Testis (tissue), 2 donors: ENCODE results near the gene AMZ1.

Experiments used
- POLR2A ChIP-seq: fragments of 450-650 bp; IDR thresholded peaks from one replicate; pipeline ENCODE4 v1.6.1; 2017; ENCODE audit warnings: antibody characterized with exemption, mild to moderate bottlenecking, moderate library complexity
- TF ChIP-seq, protein P1 (sequence below), 3 experiments: fragments of 450-650 bp in 2 of 3; fragments of 200-600 bp in 1 of 3; sonication (generic) in 1 of 3; IDR thresholded peaks; one replicate each; pipeline ENCODE4 v1.5.1; 2016 to 2019; ENCODE audit warnings: antibody characterized with exemption in 3 of 3, mild to moderate bottlenecking in 2 of 3, moderate library complexity in 1 of 3

DNA sequence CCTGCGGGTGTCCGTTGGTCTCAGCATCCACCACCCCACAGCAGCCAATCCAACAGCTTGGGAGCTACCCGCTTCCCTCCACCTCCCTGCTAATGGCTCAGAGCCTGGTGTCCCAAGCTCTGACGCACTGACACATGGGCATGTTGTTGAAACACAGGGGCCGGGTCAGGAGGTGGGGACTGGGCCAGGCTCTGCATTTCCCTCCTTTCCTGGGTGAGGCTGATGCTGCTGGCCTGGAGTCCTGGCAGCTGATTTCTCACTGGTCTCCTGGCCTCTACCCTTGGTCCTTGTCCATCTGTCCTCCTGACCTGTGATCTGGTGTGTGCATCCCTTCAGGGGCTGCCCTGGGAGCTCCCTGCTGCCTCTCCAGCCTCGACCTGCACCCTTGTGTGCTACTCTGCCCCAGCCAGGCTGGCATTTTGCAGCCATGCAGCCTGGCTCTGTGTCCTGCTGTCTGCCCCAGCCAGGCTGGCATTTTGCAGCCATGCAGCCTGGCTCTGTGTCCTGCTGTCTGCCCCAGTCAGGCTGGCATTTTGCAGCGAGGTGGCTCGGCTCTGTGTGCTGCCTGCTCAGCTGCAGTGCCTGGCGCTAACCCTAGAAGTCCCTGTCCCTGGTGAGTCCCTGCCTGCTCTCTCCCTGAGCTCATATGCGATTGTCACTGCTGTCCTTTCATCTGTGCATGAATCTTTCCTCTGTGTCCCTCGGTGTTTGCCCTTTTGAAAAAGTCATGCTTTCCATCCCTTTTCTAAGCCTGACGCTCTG, 14.0 kb downstream of the AMZ1 start:
- TF ChIP-seq, protein P1, sequence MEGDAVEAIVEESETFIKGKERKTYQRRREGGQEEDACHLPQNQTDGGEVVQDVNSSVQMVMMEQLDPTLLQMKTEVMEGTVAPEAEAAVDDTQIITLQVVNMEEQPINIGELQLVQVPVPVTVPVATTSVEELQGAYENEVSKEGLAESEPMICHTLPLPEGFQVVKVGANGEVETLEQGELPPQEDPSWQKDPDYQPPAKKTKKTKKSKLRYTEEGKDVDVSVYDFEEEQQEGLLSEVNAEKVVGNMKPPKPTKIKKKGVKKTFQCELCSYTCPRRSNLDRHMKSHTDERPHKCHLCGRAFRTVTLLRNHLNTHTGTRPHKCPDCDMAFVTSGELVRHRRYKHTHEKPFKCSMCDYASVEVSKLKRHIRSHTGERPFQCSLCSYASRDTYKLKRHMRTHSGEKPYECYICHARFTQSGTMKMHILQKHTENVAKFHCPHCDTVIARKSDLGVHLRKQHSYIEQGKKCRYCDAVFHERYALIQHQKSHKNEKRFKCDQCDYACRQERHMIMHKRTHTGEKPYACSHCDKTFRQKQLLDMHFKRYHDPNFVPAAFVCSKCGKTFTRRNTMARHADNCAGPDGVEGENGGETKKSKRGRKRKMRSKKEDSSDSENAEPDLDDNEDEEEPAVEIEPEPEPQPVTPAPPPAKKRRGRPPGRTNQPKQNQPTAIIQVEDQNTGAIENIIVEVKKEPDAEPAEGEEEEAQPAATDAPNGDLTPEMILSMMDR (IDR thresholded peaks at IDR 0.05): no peak
- TF ChIP-seq POLR2A: no peak
